WTC11 (cell line): Measurements from ENCODE around the gene DAND5.

ENCODE experiments used
- HMGXB4 ChIP-seq: sonication (generic); formaldehyde crosslinking; IDR thresholded peaks from 2 replicates; pipeline ENCODE4 v1.8.1; 2023; ENCODE audit warnings: mild to moderate bottlenecking, moderate library complexity, missing genetic modification reagents
- TCF7 ChIP-seq: sonication (generic); formaldehyde crosslinking; IDR thresholded peaks from 2 replicates; pipeline ENCODE4 v1.8.0; 2022; ENCODE audit warnings: mild to moderate bottlenecking, low read depth, missing genetic modification reagents, moderate library complexity
- ZNF232 ChIP-seq: sonication (generic); formaldehyde crosslinking; IDR thresholded peaks from 2 replicates; pipeline ENCODE4 v1.8.0; 2022; ENCODE audit warnings: mild to moderate bottlenecking, missing genetic modification reagents
- TF ChIP-seq, protein P1 (sequence below): fragments of 200-600 bp; IDR thresholded peaks from 2 replicates; pipeline ENCODE4 v1.8.0; 2022; ENCODE audit warnings: antibody characterized with exemption
- TF ChIP-seq, protein P2 (sequence below): sonication (generic); formaldehyde crosslinking; IDR thresholded peaks from 2 replicates; pipeline ENCODE4 v1.8.1; 2023; ENCODE audit warnings: mild to moderate bottlenecking, missing genetic modification reagents, moderate library complexity

GRCh38 chr19:13016245-13016627 is 46.9 kb downstream of the DAND5 start:
- TF ChIP-seq ZNF232 = no peak
- TF ChIP-seq, protein P1, sequence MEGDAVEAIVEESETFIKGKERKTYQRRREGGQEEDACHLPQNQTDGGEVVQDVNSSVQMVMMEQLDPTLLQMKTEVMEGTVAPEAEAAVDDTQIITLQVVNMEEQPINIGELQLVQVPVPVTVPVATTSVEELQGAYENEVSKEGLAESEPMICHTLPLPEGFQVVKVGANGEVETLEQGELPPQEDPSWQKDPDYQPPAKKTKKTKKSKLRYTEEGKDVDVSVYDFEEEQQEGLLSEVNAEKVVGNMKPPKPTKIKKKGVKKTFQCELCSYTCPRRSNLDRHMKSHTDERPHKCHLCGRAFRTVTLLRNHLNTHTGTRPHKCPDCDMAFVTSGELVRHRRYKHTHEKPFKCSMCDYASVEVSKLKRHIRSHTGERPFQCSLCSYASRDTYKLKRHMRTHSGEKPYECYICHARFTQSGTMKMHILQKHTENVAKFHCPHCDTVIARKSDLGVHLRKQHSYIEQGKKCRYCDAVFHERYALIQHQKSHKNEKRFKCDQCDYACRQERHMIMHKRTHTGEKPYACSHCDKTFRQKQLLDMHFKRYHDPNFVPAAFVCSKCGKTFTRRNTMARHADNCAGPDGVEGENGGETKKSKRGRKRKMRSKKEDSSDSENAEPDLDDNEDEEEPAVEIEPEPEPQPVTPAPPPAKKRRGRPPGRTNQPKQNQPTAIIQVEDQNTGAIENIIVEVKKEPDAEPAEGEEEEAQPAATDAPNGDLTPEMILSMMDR = no peak
- no peak for TF ChIP-seq HMGXB4 (CRISPR knock-in tag)
- TF ChIP-seq, protein P2, sequence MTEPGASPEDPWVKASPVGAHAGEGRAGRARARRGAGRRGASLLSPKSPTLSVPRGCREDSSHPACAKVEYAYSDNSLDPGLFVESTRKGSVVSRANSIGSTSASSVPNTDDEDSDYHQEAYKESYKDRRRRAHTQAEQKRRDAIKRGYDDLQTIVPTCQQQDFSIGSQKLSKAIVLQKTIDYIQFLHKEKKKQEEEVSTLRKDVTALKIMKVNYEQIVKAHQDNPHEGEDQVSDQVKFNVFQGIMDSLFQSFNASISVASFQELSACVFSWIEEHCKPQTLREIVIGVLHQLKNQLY (CRISPR knock-in tag) = no peak
- TF ChIP-seq TCF7 = no peak
